CD4-positive, alpha-beta T cell treated with Interleukin-6 for 4 hours (primary cell): Measurements from ENCODE around the gene ZNF518A.

Experiments
- DNase-seq: peaks from one replicate; pipeline ENCODE4 v3.0.0-alpha.2; 2020; ENCODE audit warnings: mixed read lengths

The ZNF518A gene

GRCh38 chr10:96129387-96130325, at the start of gene ZNF518A:
Gene ZNF518A (plus strand): TSS chr10:96130297. CDS start chr10:96156323, 26,026 bp downstream.
- DNase-seq, result peak; percentile 92

- no peak for DNase-seq
These were observed 47.9 kb upstream of the ZNF518A start for GRCh38 chr10:96082153-96082552.

- no peak for DNase-seq
These were observed 47.3 kb upstream of the ZNF518A start for GRCh38 chr10:96082748-96083147.

- no peak for DNase-seq
These were observed 41.0 kb upstream of the ZNF518A start for GRCh38 chr10:96089116-96089515.

- peak; percentile 93 for DNase-seq
These were observed 40.2 kb upstream of the ZNF518A start for GRCh38 chr10:96089670-96090462.

GRCh38 chr10:96090463-96090800, 39.7 kb upstream of the ZNF518A start:
- no peak for DNase-seq

- no peak for DNase-seq
These were observed 36.9 kb upstream of the ZNF518A start for GRCh38 chr10:96092999-96093767.

- DNase-seq, result no peak
These were observed 36.1 kb upstream of the ZNF518A start for GRCh38 chr10:96093948-96094347.

GRCh38 chr10:96096958-96097357, 33.1 kb upstream of the ZNF518A start:
- no peak for DNase-seq

GRCh38 chr10:96097865-96098264, 32.2 kb upstream of the ZNF518A start:
- no peak for DNase-seq

GRCh38 chr10:96107623-96108038, 22.5 kb upstream of the ZNF518A start:
- no peak for DNase-seq

- no peak for DNase-seq
These were observed 17.6 kb upstream of the ZNF518A start for GRCh38 chr10:96112531-96112930.

- no peak for DNase-seq
These were observed 11.3 kb upstream of the ZNF518A start for GRCh38 chr10:96118604-96119450.

GRCh38 chr10:96122824-96123223, 7.3 kb upstream of the ZNF518A start:
- no peak for DNase-seq

GRCh38 chr10:96124230-96125141, 5.6 kb upstream of the ZNF518A start:
- DNase-seq, result no peak

- DNase-seq, result no peak
These were observed 5.0 kb upstream of the ZNF518A start for GRCh38 chr10:96125142-96125515.

- DNase-seq, result peak; percentile 78
These were observed 364 bp downstream of the ZNF518A start for GRCh38 chr10:96130326-96130995.

- DNase-seq, result no peak
These were observed 1.5 kb downstream of the ZNF518A start for GRCh38 chr10:96131621-96132020.

GRCh38 chr10:96133135-96133534, 3.0 kb downstream of the ZNF518A start:
- no peak for DNase-seq

- no peak for DNase-seq
These were observed 6.7 kb downstream of the ZNF518A start for GRCh38 chr10:96136810-96137209.
